ENCODE results near the gene MINK1. TPM values are rescaled to one million over a fixed set of nuclear protein-coding genes. Genes with fewer than 3 reads are reported as not detected.

Gene MINK1
- total and polyA plus RNA-seq, 10 of the 15 experiments (the other 5 are each of a cell fraction or from before 2014, with no cell fraction given): 0.08 to 55.6 (median 15.0) TPM

- no peaks in the 10 kb centered on the region for H4K20me1 ChIP-seq (ENCODE audit: control insufficient read depth, insufficient read depth)
- H2AFZ ChIP-seq (ENCODE audit: control insufficient read depth, low read depth, low read length): peak overlapping the region; percentile 66
- FAIRE-seq: peak; percentile 35
- H3K27me3 ChIP-seq (replicated peaks in 1 of 2; ENCODE audit: control insufficient read depth in 2 of 2, insufficient read depth in 2 of 2, low read length in 1 of 2): peaks cover 16 to 18% of the 10 kb centered on the region in 2 experiments
- no peaks in the 10 kb centered on the region for H3K79me2 ChIP-seq (ENCODE audit: control insufficient read depth, insufficient read depth, low read length)
- peaks cover 12% of the 10 kb centered on the region for H3K4me1 ChIP-seq (ENCODE audit: control insufficient read depth, insufficient read depth, low read length)
- WGBS (ENCODE audit: insufficient coverage, insufficient replicate concordance, low lambda C conversion rate, missing lambda C conversion rate): under 1% methylated on average over 62 of the region's 91 CpGs
- POLR2A ChIA-PET: interaction anchor here (0.7 to 1.8 kb wide), 6 partner anchors 10 to 653 kb away, joined by 3 to 14 read pairs (median 5); partner anchors contain the start of genes ARRB2 and PLD2
- H3K4me2 ChIP-seq (ENCODE audit: control insufficient read depth, insufficient read depth): peak overlapping the region; percentile 98
- peak overlapping the region; percentile 39; the same call in 1 of the 2 replicates for H3K27ac ChIP-seq (ENCODE audit: control insufficient read depth, insufficient read depth)
- DNase-seq (ENCODE audit: low read depth, low spot score): no peak
- H3K9me3 ChIP-seq (replicated peaks; ENCODE audit: control insufficient read depth, insufficient read depth, low read length): no peaks in the 10 kb centered on the region
- in situ Hi-C loops (cut with MboI) (no loop called here), intact Hi-C loops (cut with micrococcal nuclease; ENCODE audit: unreplicated experiment) (loop anchor here (5.0 to 10.0 kb wide), 2 partner anchors 55 to 78 kb away; partner anchors contain the start of genes ARRB2, CXCL16, MED11 and ZMYND15)
- SMC1A ChIA-PET (ENCODE audit: uncharacterized antibody, unreplicated experiment): interaction anchor here (0.9 to 2.1 kb wide), 8 partner anchors 10 to 98 kb away, joined by 3 to 9 read pairs (median 4); partner anchors contain the start of gene ARRB2
- RAD21 ChIA-PET (ENCODE audit: unreplicated experiment): interaction anchor here (0.8 to 2.0 kb wide), 11 partner anchors 17 to 946 kb away, joined by 3 to 14 read pairs (median 5); partner anchors contain the start of genes ARRB2, MED11 and PLD2
- peak; percentile 98 for ATAC-seq
- CTCF ChIA-PET: interaction anchor here (0.6 to 2.7 kb wide), 29 partner anchors 11 to 272 kb away, joined by 3 to 16 read pairs (median 4); partner anchors contain the start of genes ARRB2, MED11 and PLD2
- peak overlapping the region; percentile 60 for H3K9ac ChIP-seq (ENCODE audit: control insufficient read depth, insufficient read depth, low read length)
- no peaks in the 10 kb centered on the region for H3K36me3 ChIP-seq (ENCODE audit: control insufficient read depth in 2 of 2, insufficient read depth in 2 of 2, low read length in 1 of 2)
- BruUV-seq (replicated peaks): no TSS peak
- peak overlapping the region; percentile 79 for H3K4me3 ChIP-seq
- TF ChIP-seq JUNB (IDR thresholded peaks at IDR 0.05) (no peak), E2F4 (IDR thresholded peaks at IDR 0.05; ENCODE audit: low read depth, low read length) (no peak), ZBTB11 (CRISPR knock-in tag; IDR thresholded peaks at IDR 0.05) (no peak), BHLHE40 (IDR thresholded peaks at IDR 0.05; ENCODE audit: borderline replicate concordance in 1 of 2, low read depth in 2 of 2, low read length in 1 of 2) (peak; percentile 50 to 81; a peak in 2 of 4 replicates), ZNF207 (IDR thresholded peaks at IDR 0.05; ENCODE audit: borderline replicate concordance) (peak; percentile 77; the same call in 1 of the 2 replicates), USF2 (IDR thresholded peaks at IDR 0.05; ENCODE audit: borderline replicate concordance, low read depth, low read length) (no peak), ZZZ3 (IDR thresholded peaks at IDR 0.05; ENCODE audit: control insufficient read depth, insufficient read length, low read depth) (no peak), NR2C1 (IDR thresholded peaks at IDR 0.05) (peak; percentile 51), NRF1 (conservative IDR thresholded peaks at IDR 0.05; ENCODE audit: low read depth, low read length) (no peak), TARDBP (IDR thresholded peaks at IDR 0.05; ENCODE audit: borderline replicate concordance) (no peak), POLR2A (IDR thresholded peaks at IDR 0.05; ENCODE audit: low read depth, low read length) (peak; percentile 76), HSF1 (IDR thresholded peaks at IDR 0.05; ENCODE audit: low read depth, low read length) (no peak), EED (IDR thresholded peaks at IDR 0.05; ENCODE audit: low read depth) (peak; percentile 31; the same call in 1 of the 2 replicates)
Observed at GRCh38 chr17:4789951-4790704, 43.0 kb upstream of the MINK1 start.
